ENCODE measurements around the gene GPR146. TPM values are rescaled to one million over a fixed set of nuclear protein-coding genes. Genes with fewer than 3 reads are reported as not detected.

Gene GPR146
- total and polyA plus RNA-seq, 2 of the 13 experiments (the other 11 are each of a cell fraction or from before 2014, with no cell fraction given): 2.0 to 15.9 TPM

DNA sequence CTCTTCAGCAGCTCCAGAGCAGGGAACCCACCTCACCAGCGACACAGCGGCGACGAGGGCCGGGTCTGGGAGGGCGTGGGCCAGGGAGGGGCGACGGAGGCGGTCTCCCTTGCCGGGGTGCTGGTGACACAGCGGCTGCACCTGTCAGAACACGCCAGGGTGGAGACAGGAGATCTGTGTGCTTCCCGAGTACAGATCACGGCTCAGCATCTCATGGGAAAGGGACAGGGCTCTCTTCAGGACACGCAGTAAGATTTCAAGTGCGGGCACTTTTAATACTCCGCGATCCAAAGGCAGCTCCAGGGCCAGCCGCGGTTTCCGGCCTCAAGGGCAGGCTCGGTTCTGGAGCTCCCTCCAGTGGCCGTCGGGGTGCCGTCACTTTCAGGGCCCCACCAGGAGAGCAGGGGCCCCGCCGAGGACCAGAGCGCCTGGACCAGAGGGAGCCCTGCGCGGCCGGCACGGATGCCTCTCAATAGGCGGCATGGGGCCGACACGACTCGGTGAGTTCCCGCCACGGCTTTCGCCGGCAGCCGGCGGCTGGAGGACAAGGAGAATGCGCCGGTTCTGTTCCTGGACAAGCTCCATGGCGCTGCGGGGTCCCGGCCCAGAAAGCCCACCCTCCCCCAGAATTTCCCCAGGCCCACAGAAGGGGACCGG, 21.4 kb downstream of the GPR146 start (continued):
- TF ChIP-seq SMARCE1 (IDR thresholded peaks at IDR 0.05; ENCODE audit: borderline replicate concordance) (no peak), KLF6 (CRISPR knock-in tag; IDR thresholded peaks at IDR 0.05) (no peak), NFIC (IDR thresholded peaks at IDR 0.05; ENCODE audit: low read length) (no peak), ATF7-NPFF (CRISPR knock-in tag; IDR thresholded peaks at IDR 0.05; ENCODE audit: low read depth) (no peak), ZBTB38 (CRISPR knock-in tag; IDR thresholded peaks at IDR 0.05) (peak; percentile 83), NR3C1 (CRISPR knock-in tag; IDR thresholded peaks at IDR 0.05) (no peak), ETV5 (CRISPR knock-in tag; IDR thresholded peaks at IDR 0.05; ENCODE audit: borderline replicate concordance) (peak; percentile 97), ZNF335 (CRISPR knock-in tag; IDR thresholded peaks at IDR 0.05) (0 out of 2 replicates have a peak, but pooled peaks have one; percentile 33), JUN (CRISPR knock-in tag; IDR thresholded peaks at IDR 0.05) (no peak), MBD4 (IDR thresholded peaks at IDR 0.05; ENCODE audit: borderline replicate concordance, low read length) (no peak), ZNF597 (CRISPR knock-in tag; IDR thresholded peaks at IDR 0.05) (0 out of 2 replicates have a peak, but pooled peaks have one; percentile 46), ARHGAP35 (CRISPR knock-in tag; IDR thresholded peaks at IDR 0.05; ENCODE audit: borderline replicate concordance) (no peak), ZNF124 (CRISPR knock-in tag; IDR thresholded peaks at IDR 0.05) (no peak), NFE2L2 (IDR thresholded peaks at IDR 0.05; ENCODE audit: low read length) (no peak), BORCS8-MEF2B (CRISPR knock-in tag; IDR thresholded peaks at IDR 0.05) (no peak), ZBTB20 (CRISPR knock-in tag; IDR thresholded peaks at IDR 0.05; ENCODE audit: borderline replicate concordance, low read depth) (no peak), RXRA (CRISPR knock-in tag; IDR thresholded peaks at IDR 0.05) (peak; percentile 36; the same call in 1 of the 2 replicates), CBX5 (CRISPR knock-in tag; IDR thresholded peaks at IDR 0.05; ENCODE audit: borderline replicate concordance) (no peak), HDAC1 (CRISPR knock-in tag; IDR thresholded peaks at IDR 0.05) (0 out of 2 replicates have a peak, but pooled peaks have one; percentile 14)
- TF ChIP-seq, protein P1, sequence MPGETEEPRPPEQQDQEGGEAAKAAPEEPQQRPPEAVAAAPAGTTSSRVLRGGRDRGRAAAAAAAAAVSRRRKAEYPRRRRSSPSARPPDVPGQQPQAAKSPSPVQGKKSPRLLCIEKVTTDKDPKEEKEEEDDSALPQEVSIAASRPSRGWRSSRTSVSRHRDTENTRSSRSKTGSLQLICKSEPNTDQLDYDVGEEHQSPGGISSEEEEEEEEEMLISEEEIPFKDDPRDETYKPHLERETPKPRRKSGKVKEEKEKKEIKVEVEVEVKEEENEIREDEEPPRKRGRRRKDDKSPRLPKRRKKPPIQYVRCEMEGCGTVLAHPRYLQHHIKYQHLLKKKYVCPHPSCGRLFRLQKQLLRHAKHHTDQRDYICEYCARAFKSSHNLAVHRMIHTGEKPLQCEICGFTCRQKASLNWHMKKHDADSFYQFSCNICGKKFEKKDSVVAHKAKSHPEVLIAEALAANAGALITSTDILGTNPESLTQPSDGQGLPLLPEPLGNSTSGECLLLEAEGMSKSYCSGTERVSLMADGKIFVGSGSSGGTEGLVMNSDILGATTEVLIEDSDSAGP (CRISPR knock-in tag; IDR thresholded peaks at IDR 0.05; ENCODE audit: borderline replicate concordance): peak; percentile 90; the same call in 1 of the 2 replicates
- TF ChIP-seq, protein P2, sequence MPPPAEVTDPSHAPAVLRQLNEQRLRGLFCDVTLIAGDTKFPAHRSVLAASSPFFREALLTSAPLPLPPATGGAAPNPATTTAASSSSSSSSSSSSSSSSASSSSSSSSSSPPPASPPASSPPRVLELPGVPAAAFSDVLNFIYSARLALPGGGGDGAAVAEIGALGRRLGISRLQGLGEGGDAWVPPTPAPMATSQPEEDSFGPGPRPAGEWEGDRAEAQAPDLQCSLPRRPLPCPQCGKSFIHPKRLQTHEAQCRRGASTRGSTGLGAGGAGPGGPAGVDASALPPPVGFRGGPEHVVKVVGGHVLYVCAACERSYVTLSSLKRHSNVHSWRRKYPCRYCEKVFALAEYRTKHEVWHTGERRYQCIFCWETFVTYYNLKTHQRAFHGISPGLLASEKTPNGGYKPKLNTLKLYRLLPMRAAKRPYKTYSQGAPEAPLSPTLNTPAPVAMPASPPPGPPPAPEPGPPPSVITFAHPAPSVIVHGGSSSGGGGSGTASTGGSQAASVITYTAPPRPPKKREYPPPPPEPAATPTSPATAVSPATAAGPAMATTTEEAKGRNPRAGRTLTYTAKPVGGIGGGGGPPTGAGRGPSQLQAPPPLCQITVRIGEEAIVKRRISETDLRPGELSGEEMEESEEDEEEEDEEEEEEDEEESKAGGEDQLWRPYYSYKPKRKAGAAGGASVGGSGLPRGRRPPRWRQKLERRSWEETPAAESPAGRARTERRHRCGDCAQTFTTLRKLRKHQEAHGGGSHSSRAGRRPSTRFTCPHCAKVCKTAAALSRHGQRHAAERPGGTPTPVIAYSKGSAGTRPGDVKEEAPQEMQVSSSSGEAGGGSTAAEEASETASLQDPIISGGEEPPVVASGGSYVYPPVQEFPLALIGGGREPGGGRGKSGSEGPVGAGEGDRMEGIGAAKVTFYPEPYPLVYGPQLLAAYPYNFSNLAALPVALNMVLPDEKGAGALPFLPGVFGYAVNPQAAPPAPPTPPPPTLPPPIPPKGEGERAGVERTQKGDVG (CRISPR knock-in tag; IDR thresholded peaks at IDR 0.05; ENCODE audit: borderline replicate concordance): no peak; the same call in 1 of the 2 replicates
- TF ChIP-seq, protein P3, sequence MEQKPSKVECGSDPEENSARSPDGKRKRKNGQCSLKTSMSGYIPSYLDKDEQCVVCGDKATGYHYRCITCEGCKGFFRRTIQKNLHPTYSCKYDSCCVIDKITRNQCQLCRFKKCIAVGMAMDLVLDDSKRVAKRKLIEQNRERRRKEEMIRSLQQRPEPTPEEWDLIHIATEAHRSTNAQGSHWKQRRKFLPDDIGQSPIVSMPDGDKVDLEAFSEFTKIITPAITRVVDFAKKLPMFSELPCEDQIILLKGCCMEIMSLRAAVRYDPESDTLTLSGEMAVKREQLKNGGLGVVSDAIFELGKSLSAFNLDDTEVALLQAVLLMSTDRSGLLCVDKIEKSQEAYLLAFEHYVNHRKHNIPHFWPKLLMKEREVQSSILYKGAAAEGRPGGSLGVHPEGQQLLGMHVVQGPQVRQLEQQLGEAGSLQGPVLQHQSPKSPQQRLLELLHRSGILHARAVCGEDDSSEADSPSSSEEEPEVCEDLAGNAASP (CRISPR knock-in tag; IDR thresholded peaks at IDR 0.05; ENCODE audit: borderline replicate concordance): 0 out of 2 replicates have a peak, but pooled peaks have one; percentile 35

Data from HepG2 (cell line).